Measurements from ENCODE around the gene FHIP1A. TPM values are rescaled to one million over a fixed set of nuclear protein-coding genes. Genes with fewer than 3 reads are reported as not detected.

The FHIP1A gene
- total and polyA plus RNA-seq, 9 of the 15 experiments (the other 6 are each of a cell fraction or from before 2014, with no cell fraction given): 0.01 to 0.95 (median 0.04) TPM; not detected in 4

- TF ChIP-seq DEAF1 (CRISPR knock-in tag; IDR thresholded peaks at IDR 0.05) (no peak), CBFA2T2 (conservative IDR thresholded peaks at IDR 0.05) (no peak), C11orf30 (IDR thresholded peaks at IDR 0.05; ENCODE audit: low read depth) (no peak), ZNF24 (IDR thresholded peaks at IDR 0.05) (no peak)
Measured at GRCh38 chr4:151431728-151432127, 22.8 kb downstream of the FHIP1A start (continued).

DNA sequence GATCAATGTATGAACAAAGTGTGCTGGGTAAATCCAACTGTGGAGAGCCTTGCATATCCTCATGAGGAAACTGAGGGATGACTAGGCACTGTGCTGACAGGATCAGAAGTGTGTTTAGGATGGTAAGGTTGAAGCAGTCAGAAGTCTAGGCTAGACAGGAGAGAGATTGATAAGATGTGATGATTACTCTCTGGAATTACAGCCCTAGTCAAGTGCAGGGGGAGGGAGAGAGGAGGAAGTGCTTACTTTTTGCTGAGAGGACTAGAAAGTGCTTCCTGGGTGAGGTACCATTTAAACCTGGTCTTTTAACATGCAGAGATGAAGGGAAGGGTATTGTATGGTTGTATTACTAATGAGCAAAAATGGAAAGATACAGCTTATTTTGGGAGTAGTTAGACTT, 23.7 kb downstream of the FHIP1A start:
- Histone ChIP-seq H3K36me3 (ENCODE audit: control insufficient read depth, insufficient read depth, low read length) (no peaks in the 10 kb centered on the region), H3K4me3 (no peak overlapping the region), H3K9ac (ENCODE audit: insufficient read depth in 1 of 2, low read depth in 2 of 2, low read length in 2 of 2) (no peak overlapping the region), H3K79me2 (ENCODE audit: control insufficient read depth, insufficient read depth, low read length) (no peaks in the 10 kb centered on the region), H3K4me1 (replicated peaks in 1 of 2; ENCODE audit: control insufficient read depth in 2 of 2, insufficient read depth in 2 of 2, low read length in 2 of 2) (no peaks in the 10 kb centered on the region), H3K27me3 (ENCODE audit: control insufficient read depth in 2 of 2, insufficient read depth in 2 of 2, low read length in 2 of 2) (no peaks in the 10 kb centered on the region), H3K4me2 (ENCODE audit: insufficient read depth, low read length) (no peak overlapping the region), H3K9me3 (replicated peaks; ENCODE audit: control insufficient read depth, insufficient read depth, low read depth, low read length) (no peaks in the 10 kb centered on the region), H3K9me1 (ENCODE audit: control insufficient read depth, insufficient read depth, low read length) (no peaks in the 10 kb centered on the region), H4K20me1 (replicated peaks; ENCODE audit: control insufficient read depth, insufficient read depth, low read length) (no peaks in the 10 kb centered on the region), H3K27ac (ENCODE audit: extremely low read depth, low read depth, low read length) (no peak overlapping the region), H2AFZ (ENCODE audit: low read depth, low read length) (no peak overlapping the region)
- ChIA-PET POLR2A (no interaction called here), CTCF (ENCODE audit: low intra/inter-chr PET ratio) (no interaction called here)
- in situ Hi-C loops (cut with MboI) (no loop called here), intact Hi-C loops (cut with micrococcal nuclease) (no loop called here)
- BruUV-seq (replicated peaks): no TSS peak
- no peak for DNase-seq (ENCODE audit: extremely low read depth in 1 of 4, low spot score in 3 of 4)
- no peak for FAIRE-seq
- no peak for ATAC-seq
- TF ChIP-seq TBP (optimal IDR thresholded peaks at IDR 0.05; ENCODE audit: low read depth, low read length): no peak
- TF ChIP-seq POU5F1 (IDR thresholded peaks at IDR 0.05; ENCODE audit: borderline replicate concordance, low read depth, low read length, partially characterized antibody): no peak
- no peak for TF ChIP-seq MTA1 (IDR thresholded peaks at IDR 0.05; ENCODE audit: borderline replicate concordance)
- no peak for TF ChIP-seq DEAF1 (CRISPR knock-in tag; IDR thresholded peaks at IDR 0.05)
- TF ChIP-seq NELFE (IDR thresholded peaks at IDR 0.05; ENCODE audit: insufficient read depth, insufficient read length): no peak
- no peak for TF ChIP-seq KLF10 (CRISPR knock-in tag; IDR thresholded peaks at IDR 0.05)
- TF ChIP-seq, protein P1, sequence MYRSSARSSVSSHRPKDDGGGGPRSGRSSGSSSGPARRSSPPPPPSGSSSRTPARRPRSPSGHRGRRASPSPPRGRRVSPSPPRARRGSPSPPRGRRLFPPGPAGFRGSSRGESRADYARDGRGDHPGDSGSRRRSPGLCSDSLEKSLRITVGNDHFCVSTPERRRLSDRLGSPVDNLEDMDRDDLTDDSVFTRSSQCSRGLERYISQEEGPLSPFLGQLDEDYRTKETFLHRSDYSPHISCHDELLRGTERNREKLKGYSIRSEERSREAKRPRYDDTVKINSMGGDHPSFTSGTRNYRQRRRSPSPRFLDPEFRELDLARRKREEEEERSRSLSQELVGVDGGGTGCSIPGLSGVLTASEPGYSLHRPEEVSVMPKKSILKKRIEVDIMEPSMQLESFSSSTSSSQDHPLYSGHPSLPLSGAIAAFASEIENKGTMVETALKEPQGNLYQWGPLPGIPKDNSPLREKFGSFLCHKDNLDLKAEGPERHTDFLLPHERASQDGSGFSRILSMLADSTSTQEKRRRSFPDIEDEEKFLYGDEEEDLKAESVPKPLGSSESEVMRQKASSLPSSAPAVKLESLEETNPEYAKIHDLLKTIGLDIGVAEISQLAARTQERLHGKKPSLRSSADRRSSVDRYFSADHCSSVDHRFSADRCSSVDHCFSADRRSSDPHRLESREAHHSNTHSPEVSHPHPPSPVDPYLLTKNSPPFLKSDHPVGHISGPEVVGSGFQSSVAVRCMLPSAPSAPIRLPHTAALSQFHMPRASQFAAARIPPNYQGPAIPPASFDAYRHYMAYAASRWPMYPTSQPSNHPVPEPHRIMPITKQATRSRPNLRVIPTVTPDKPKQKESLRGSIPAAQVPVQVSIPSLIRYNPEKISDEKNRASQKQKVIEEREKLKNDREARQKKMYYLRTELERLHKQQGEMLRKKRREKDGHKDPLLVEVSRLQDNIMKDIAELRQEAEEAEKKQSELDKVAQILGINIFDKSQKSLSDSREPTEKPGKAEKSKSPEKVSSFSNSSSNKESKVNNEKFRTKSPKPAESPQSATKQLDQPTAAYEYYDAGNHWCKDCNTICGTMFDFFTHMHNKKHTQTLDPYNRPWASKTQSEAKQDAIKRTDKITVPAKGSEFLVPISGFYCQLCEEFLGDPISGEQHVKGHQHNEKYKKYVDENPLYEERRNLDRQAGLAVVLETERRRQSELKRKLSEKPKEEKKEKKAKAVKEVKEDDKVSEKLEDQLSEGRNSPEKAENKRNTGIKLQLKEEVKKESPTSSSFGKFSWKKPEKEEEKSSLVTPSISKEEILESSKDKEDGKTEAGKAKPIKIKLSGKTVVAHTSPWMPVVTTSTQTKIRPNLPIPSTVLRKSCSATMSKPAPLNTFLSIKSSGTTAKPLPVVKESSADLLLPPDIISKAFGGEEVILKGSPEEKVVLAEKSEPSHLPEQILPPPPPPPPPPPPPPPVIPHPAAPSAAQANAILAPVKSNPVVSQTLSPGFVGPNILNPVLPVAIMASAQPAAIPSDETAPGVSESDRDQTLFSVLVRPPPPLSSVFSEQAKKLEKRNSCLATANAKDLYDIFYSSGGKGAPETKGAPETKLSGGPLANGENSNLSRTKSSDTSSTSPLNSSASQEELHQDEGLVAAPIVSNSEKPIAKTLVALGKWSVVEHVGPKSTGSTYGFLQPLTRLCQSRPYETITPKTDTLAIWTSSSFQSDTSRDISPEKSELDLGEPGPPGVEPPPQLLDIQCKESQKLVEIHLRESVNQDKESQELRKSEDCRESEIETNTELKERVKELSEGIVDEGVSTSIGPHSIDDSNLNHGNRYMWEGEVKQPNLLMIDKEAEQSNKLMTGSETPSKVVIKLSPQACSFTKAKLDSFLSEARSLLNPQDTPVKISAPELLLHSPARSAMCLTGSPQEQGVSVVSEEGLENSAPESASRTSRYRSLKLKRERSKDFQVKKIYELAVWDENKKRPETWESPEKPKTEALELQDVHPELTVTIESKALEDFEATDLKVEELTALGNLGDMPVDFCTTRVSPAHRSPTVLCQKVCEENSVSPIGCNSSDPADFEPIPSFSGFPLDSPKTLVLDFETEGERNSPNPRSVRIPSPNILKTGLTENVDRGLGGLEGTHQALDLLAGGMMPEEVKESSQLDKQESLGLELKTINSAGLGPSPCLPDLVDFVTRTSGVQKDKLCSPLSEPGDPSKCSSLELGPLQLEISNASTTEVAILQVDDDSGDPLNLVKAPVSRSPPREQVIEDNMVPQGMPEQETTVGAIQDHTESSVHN (IDR thresholded peaks at IDR 0.05; ENCODE audit: borderline replicate concordance in 1 of 2, low read depth in 1 of 2): no peak
- no peak for TF ChIP-seq HCFC1 (IDR thresholded peaks at IDR 0.05; ENCODE audit: low read depth, low read length)
